Ascending aorta (tissue), 2 donors: Measurements from ENCODE around the gene ESRP2. TPM values are rescaled to one million over a fixed set of nuclear protein-coding genes. Genes with fewer than 3 reads are reported as not detected.

Experiments
- DNase-seq, 2 donors: peaks; one replicate each; pipeline ENCODE4 v3.0.0-alpha.2; 2019; ENCODE audit warnings: low spot score in 2 of 2
- H3K27ac ChIP-seq, 2 donors: fragments of 200-600 bp; sonication (generic); one replicate each; pipeline ENCODE4 v1.5.1; 2016 to 2017; ENCODE audit warnings: mild to moderate bottlenecking in 1 of 2
- H3K27me3 ChIP-seq: fragments of 200-600 bp; sonication (generic); one replicate; pipeline ENCODE4 v1.5.1; 2017
- H3K36me3 ChIP-seq, 2 donors: fragments of 200-600 bp; sonication (generic); one replicate each; pipeline ENCODE4 v1.5.1; 2016
- H3K4me1 ChIP-seq, 2 donors: fragments of 200-600 bp; sonication (generic); one replicate each; pipeline ENCODE4 v1.5.1; 2016 to 2017; ENCODE audit warnings: mild to moderate bottlenecking in 1 of 2
- H3K4me3 ChIP-seq, 2 donors: fragments of 200-600 bp; sonication (generic); one replicate each; pipeline ENCODE4 v1.5.1; 2016 to 2017; ENCODE audit warnings: mild to moderate bottlenecking in 1 of 2
- H3K9me3 ChIP-seq, 2 donors: fragments of 200-600 bp; sonication (generic); one replicate each; pipeline ENCODE4 v1.5.1; 2016
- intact Hi-C: fragments of 100-400 bp; cut with DNase I; formaldehyde crosslinking; loops from one replicate; pipeline ENCODE4 v1.15.1; 2023
- total RNA-seq: library from RNA; depleted of rRNA; stranded (reverse); fragments of >200 nt; gene quantifications from one replicate; pipeline ENCODE4 v1.1.0, GENCODE V29; 2016
- TF ChIP-seq, protein P1 (sequence below), 3 experiments: fragments of 200-600 bp in 2 of 3; fragments of 450-650 bp in 1 of 3; sonication (generic) in 2 of 3; IDR thresholded peaks; one replicate each; pipeline ENCODE4 v1.5.1; 2016 to 2019; ENCODE audit warnings: antibody characterized with exemption in 3 of 3, mild to moderate bottlenecking in 1 of 3, moderate library complexity in 1 of 3

ESRP2 gene
- total RNA-seq, 1 donor from 2014 or later, result not detected

DNA sequence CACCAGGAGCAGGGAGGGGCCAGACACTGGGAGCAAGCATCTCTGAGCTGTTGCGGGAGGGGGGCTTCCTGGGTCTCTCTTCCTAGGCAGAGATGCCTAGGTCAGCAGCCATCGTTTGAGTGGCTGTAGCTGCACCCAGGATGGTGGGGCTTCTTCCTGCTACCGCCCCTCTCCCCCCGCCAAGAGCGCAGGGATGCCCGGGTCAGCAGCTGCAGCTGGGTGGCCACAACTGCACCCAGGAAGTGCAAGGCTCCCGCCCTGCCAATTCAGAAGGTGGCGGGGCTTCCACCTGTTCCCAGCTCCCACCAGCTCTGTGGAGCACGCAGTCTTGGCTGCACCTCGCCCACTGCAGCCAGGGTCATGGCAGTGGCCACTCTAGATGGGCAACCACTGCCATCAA is 47.8 kb downstream of the ESRP2 start:
- Histone ChIP-seq H3K36me3 (peaks cover 53 to 58% of the 10 kb centered on the region in 2 donors), H3K4me3 (no peak overlapping the region), H3K9me3 (no peaks in the 10 kb centered on the region), H3K27ac (no peak overlapping the region), H3K4me1 (no peaks in the 10 kb centered on the region), H3K27me3 (no peaks in the 10 kb centered on the region)
- intact Hi-C loops, result no loop called here
- TF ChIP-seq, protein P1, sequence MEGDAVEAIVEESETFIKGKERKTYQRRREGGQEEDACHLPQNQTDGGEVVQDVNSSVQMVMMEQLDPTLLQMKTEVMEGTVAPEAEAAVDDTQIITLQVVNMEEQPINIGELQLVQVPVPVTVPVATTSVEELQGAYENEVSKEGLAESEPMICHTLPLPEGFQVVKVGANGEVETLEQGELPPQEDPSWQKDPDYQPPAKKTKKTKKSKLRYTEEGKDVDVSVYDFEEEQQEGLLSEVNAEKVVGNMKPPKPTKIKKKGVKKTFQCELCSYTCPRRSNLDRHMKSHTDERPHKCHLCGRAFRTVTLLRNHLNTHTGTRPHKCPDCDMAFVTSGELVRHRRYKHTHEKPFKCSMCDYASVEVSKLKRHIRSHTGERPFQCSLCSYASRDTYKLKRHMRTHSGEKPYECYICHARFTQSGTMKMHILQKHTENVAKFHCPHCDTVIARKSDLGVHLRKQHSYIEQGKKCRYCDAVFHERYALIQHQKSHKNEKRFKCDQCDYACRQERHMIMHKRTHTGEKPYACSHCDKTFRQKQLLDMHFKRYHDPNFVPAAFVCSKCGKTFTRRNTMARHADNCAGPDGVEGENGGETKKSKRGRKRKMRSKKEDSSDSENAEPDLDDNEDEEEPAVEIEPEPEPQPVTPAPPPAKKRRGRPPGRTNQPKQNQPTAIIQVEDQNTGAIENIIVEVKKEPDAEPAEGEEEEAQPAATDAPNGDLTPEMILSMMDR (IDR thresholded peaks at IDR 0.05), result no peak
- DNase-seq, result no peak

DNA sequence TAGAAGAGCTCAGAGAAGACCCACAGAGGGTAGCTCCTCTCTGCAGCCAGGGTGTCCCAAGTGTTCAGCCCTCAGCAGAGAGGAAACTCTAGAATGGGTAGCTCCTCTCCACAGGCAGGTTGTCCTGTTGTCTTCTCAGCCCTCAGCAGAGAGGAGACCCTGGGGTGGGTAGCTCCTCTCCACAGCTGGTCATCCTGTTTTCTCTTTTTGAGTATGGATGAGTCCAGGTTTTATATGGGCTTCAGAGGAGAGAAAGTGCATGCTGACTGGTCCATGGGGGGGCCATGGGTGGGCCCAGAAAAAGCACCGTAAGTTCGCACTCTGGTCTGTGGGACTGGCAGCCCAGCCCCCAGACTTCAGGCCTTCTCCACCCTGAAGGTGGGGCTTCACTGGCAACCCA is 48.4 kb downstream of the ESRP2 start:
- H3K27me3 ChIP-seq, result no peaks in the 10 kb centered on the region
- H3K4me1 ChIP-seq, result no peaks in the 10 kb centered on the region
- no peak overlapping the region for H3K27ac ChIP-seq
- intact Hi-C loops, result no loop called here
- H3K9me3 ChIP-seq, result no peaks in the 10 kb centered on the region
- no peak for DNase-seq
- no peak overlapping the region for H3K4me3 ChIP-seq
- peaks cover 56 to 58% of the 10 kb centered on the region in 2 donors for H3K36me3 ChIP-seq
- TF ChIP-seq, protein P1 (IDR thresholded peaks at IDR 0.05), result no peak

DNA sequence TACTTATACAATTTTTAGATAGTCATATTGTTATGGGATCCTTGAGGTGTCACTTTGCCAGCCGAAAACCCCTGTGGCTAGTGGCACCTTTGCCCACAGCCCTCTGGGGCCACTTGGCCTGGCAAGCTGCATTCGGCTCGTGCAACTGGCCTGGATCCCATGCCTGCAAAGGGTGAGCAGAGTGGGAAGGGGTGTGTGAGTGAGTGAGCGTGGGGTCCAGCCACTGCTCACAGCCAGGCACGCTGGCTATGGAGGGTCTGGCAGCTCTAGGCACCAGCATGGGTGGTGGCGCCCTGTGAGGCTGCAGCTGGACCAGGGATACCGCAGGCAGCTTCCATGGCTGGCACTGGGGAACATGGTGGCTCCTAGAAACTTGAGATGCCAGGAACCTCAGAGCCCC is 49.0 kb downstream of the ESRP2 start:
- Histone ChIP-seq H3K27ac (no peak overlapping the region), H3K4me1 (no peaks in the 10 kb centered on the region), H3K36me3 (peaks cover 54 to 60% of the 10 kb centered on the region in 2 donors), H3K4me3 (no peak overlapping the region), H3K9me3 (no peaks in the 10 kb centered on the region), H3K27me3 (no peaks in the 10 kb centered on the region)
- TF ChIP-seq, protein P1 (IDR thresholded peaks at IDR 0.05), result no peak
- no peak for DNase-seq
- intact Hi-C loops, result no loop called here

- TF ChIP-seq, protein P1 (IDR thresholded peaks at IDR 0.05), result no peak
- Histone ChIP-seq H3K4me1 (no peaks in the 10 kb centered on the region), H3K36me3 (peaks cover 49 to 61% of the 10 kb centered on the region in 2 donors), H3K27me3 (no peaks in the 10 kb centered on the region), H3K9me3 (no peaks in the 10 kb centered on the region), H3K4me3 (no peak overlapping the region), H3K27ac (no peak overlapping the region)
- intact Hi-C loops, result no loop called here
- DNase-seq, result no peak
These were observed 52.9 kb downstream of the ESRP2 start for GRCh38 chr16:68183046-68183445.

DNA sequence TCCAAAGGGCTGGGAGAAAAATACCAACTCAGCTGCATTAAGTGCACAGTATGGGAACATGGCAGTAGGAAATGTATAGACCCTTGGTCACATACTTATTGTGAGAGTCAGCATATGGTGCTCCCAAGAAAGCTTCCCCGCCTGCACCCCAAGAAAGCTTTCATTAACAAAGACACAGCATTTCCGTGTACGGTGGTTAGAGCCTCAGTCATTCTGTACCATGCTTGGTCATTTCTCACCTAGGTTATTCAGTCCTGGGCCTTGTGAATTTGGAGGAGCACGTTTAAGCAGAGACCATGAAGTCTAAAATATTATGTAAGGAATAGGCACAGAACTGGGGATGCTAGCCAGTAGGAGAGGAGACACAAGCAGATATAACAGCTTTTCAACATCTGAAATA is 56.1 kb downstream of the ESRP2 start:
- intact Hi-C loops, result no loop called here
- Histone ChIP-seq H3K4me3 (no peak overlapping the region), H3K27ac (no peak overlapping the region), H3K36me3 (peaks cover 35 to 59% of the 10 kb centered on the region in 2 donors), H3K9me3 (no peaks in the 10 kb centered on the region), H3K27me3 (no peaks in the 10 kb centered on the region), H3K4me1 (no peaks in the 10 kb centered on the region)
- TF ChIP-seq, protein P1 (IDR thresholded peaks at IDR 0.05), result no peak
- no peak for DNase-seq

DNA sequence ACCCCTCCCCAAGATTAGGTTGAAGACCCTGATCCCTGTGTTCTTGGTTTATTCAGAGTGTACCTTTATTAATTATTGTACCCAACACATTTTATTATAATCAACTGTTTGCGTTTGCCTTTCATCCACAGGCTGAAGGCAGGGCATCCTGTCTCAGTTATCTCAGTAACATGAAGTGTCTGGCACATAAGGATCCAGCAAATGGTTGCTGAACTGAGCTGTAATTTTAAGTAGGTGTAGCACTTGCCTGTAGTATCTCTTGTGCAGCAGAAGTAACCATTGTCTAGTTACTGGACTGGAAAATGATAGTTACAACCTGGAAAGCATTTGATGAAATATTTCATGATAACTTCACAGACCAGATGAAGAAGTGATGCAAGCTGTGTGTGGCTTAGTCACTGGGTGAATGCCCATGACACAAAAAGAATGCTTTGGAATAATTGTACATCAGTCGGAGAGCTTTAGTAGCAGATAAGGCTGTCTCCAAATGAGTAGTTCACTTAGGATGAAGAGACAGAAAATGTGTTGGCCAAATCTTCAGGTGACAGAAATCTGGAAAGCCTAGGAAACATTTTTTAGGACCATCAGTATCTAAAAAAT is 56.6 kb downstream of the ESRP2 start:
- Histone ChIP-seq H3K9me3 (no peaks in the 10 kb centered on the region), H3K36me3 (peaks cover 34 to 61% of the 10 kb centered on the region in 2 donors), H3K4me3 (no peak overlapping the region), H3K4me1 (no peaks in the 10 kb centered on the region), H3K27me3 (no peaks in the 10 kb centered on the region), H3K27ac (no peak overlapping the region)
- TF ChIP-seq, protein P1 (IDR thresholded peaks at IDR 0.05), result no peak
- intact Hi-C loops, result no loop called here
- DNase-seq, result no peak
